ENCODE data around the gene KCTD1. TPM values are rescaled to one million over a fixed set of nuclear protein-coding genes. Genes with fewer than 3 reads are reported as not detected.

Gene KCTD1
- total RNA-seq, 3 donors from 2014 or later (not counting 1 experiment from before 2014, with no cell fraction given) = 3.8 to 5.8 (median 5.7) TPM

- Histone ChIP-seq H3K9me3 (ENCODE audit: control insufficient read depth, insufficient read depth, low read length) (no peaks in the 10 kb centered on the region), H3K4me3 (ENCODE audit: low read length) (no peak overlapping the region), H3K27ac (ENCODE audit: low read length) (no peak overlapping the region), H3K4me1 (ENCODE audit: control insufficient read depth, insufficient read depth, low read length) (no peaks in the 10 kb centered on the region), H3K27me3 (ENCODE audit: control insufficient read depth, insufficient read depth, low read length) (no peaks in the 10 kb centered on the region), H3K36me3 (ENCODE audit: control insufficient read depth, insufficient read depth, low read length) (no peaks in the 10 kb centered on the region)
- intact Hi-C loops (cut with micrococcal nuclease) = no loop called here
- DNase-seq (no peak), ATAC-seq (no peak)
- no peak for TF ChIP-seq CTCF (IDR thresholded peaks at IDR 0.05)
- H3K27ac Mint-ChIP-seq = no peak overlapping the region
- no peaks in the 10 kb centered on the region for H3K36me3 Mint-ChIP-seq
- H3K9me3 Mint-ChIP-seq = peaks cover 0 to 2% of the 10 kb centered on the region in 2 donors
- H3K27me3 Mint-ChIP-seq (ENCODE audit: low read depth in 2 of 2) = peaks cover 9 to 21% of the 10 kb centered on the region in 2 donors
- H3K4me3 Mint-ChIP-seq = no peak overlapping the region
- H3K4me1 Mint-ChIP-seq = no peaks in the 10 kb centered on the region
Observed at GRCh38 chr18:26565514-26565913, 17.2 kb upstream of the KCTD1 start.

- peaks cover 0 to 2% of the 10 kb centered on the region in 2 donors for H3K9me3 Mint-ChIP-seq
- ATAC-seq (no peak), DNase-seq (no peak)
- no peaks in the 10 kb centered on the region for H3K36me3 ChIP-seq (ENCODE audit: control insufficient read depth, insufficient read depth, low read length)
- WGBS (ENCODE audit: insufficient coverage) = 85% methylated on average over 3 of the region's 3 CpGs
- peaks cover 10 to 28% of the 10 kb centered on the region in 2 donors for H3K27me3 Mint-ChIP-seq (ENCODE audit: low read depth in 2 of 2)
- no peaks in the 10 kb centered on the region for H3K4me1 Mint-ChIP-seq
- intact Hi-C loops (cut with micrococcal nuclease) = no loop called here
- H3K9me3 ChIP-seq (ENCODE audit: control insufficient read depth, insufficient read depth, low read length) = no peaks in the 10 kb centered on the region
- no peak overlapping the region for H3K4me3 ChIP-seq (ENCODE audit: low read length)
- H3K27ac Mint-ChIP-seq = no peak overlapping the region
- no peaks in the 10 kb centered on the region for H3K27me3 ChIP-seq (ENCODE audit: control insufficient read depth, insufficient read depth, low read length)
- no peak overlapping the region for H3K4me3 Mint-ChIP-seq
- no peaks in the 10 kb centered on the region for H3K36me3 Mint-ChIP-seq
- no peak for TF ChIP-seq CTCF (IDR thresholded peaks at IDR 0.05)
- H3K27ac ChIP-seq (ENCODE audit: low read length) = no peak overlapping the region
- no peaks in the 10 kb centered on the region for H3K4me1 ChIP-seq (ENCODE audit: control insufficient read depth, insufficient read depth, low read length)
Observed at GRCh38 chr18:26563024-26563423, 14.7 kb upstream of the KCTD1 start.

- H3K27ac Mint-ChIP-seq = no peak overlapping the region
- 100% methylated on average over 1 of the region's 2 CpGs for WGBS (ENCODE audit: insufficient coverage)
- no peaks in the 10 kb centered on the region for H3K36me3 Mint-ChIP-seq
- Histone ChIP-seq H3K4me1 (ENCODE audit: control insufficient read depth, insufficient read depth, low read length) (no peaks in the 10 kb centered on the region), H3K27ac (ENCODE audit: low read length) (no peak overlapping the region), H3K27me3 (ENCODE audit: control insufficient read depth, insufficient read depth, low read length) (no peaks in the 10 kb centered on the region), H3K4me3 (ENCODE audit: low read length) (no peak overlapping the region), H3K9me3 (ENCODE audit: control insufficient read depth, insufficient read depth, low read length) (no peaks in the 10 kb centered on the region), H3K36me3 (ENCODE audit: control insufficient read depth, insufficient read depth, low read length) (no peaks in the 10 kb centered on the region)
- no peak overlapping the region for H3K4me3 Mint-ChIP-seq
- ATAC-seq (no peak), DNase-seq (no peak)
- no peaks in the 10 kb centered on the region for H3K4me1 Mint-ChIP-seq
- no peak for TF ChIP-seq CTCF (IDR thresholded peaks at IDR 0.05)
- H3K27me3 Mint-ChIP-seq (ENCODE audit: low read depth in 2 of 2) = peaks cover 15 to 33% of the 10 kb centered on the region in 2 donors
- intact Hi-C loops (cut with micrococcal nuclease) = no loop called here
- peaks cover 0 to 2% of the 10 kb centered on the region in 2 donors for H3K9me3 Mint-ChIP-seq
Observed at GRCh38 chr18:26562568-26562967, 14.2 kb upstream of the KCTD1 start.

GRCh38 chr18:26561769-26562168 lies 13.4 kb upstream of the KCTD1 start:
- TF ChIP-seq CTCF (IDR thresholded peaks at IDR 0.05) = no peak
- no peaks in the 10 kb centered on the region for H3K36me3 ChIP-seq (ENCODE audit: control insufficient read depth, insufficient read depth, low read length)
- H3K27me3 ChIP-seq (ENCODE audit: control insufficient read depth, insufficient read depth, low read length) = no peaks in the 10 kb centered on the region
- no peaks in the 10 kb centered on the region for H3K4me1 ChIP-seq (ENCODE audit: control insufficient read depth, insufficient read depth, low read length)
- H3K4me3 ChIP-seq (ENCODE audit: low read length) = no peak overlapping the region
- WGBS (ENCODE audit: insufficient coverage) = 85% methylated on average over 5 of the region's 5 CpGs
- H3K9me3 ChIP-seq (ENCODE audit: control insufficient read depth, insufficient read depth, low read length) = no peaks in the 10 kb centered on the region
- no peak overlapping the region for H3K27ac ChIP-seq (ENCODE audit: low read length)
- ATAC-seq (no peak), DNase-seq (no peak)
- Mint-ChIP-seq H3K9me3 (peaks cover 0 to 2% of the 10 kb centered on the region in 2 donors), H3K27ac (no peak overlapping the region), H3K4me3 (no peak overlapping the region), H3K36me3 (no peaks in the 10 kb centered on the region), H3K4me1 (no peaks in the 10 kb centered on the region), H3K27me3 (ENCODE audit: low read depth in 2 of 2) (peaks cover 16 to 39% of the 10 kb centered on the region in 2 donors)
- intact Hi-C loops (cut with micrococcal nuclease) = no loop called here
